ENCODE data around the gene HAPLN3.
A peak's percentile ranks its signal among the peaks of the same experiment; 100 is the strongest.

The HAPLN3 gene

GRCh38 chr15:88894348-88894818, 961 bp downstream of the HAPLN3 start:
- DNase-seq, result peak; percentile 18

GRCh38 chr15:88891540-88892254, 3.6 kb downstream of the HAPLN3 start:
- no peak for DNase-seq

- peak; percentile 48 for DNase-seq
These were observed 4.8 kb downstream of the HAPLN3 start for GRCh38 chr15:88890495-88890894.

GRCh38 chr15:88888719-88889118, 6.6 kb downstream of the HAPLN3 start:
- no peak for DNase-seq

- no peak for DNase-seq
These were observed 8.2 kb downstream of the HAPLN3 start for GRCh38 chr15:88887068-88887580.

- DNase-seq, result peak; percentile 53
These were observed 12.6 kb downstream of the HAPLN3 start for GRCh38 chr15:88882785-88883184.

- peak; percentile 24 for DNase-seq
These were observed 13.6 kb downstream of the HAPLN3 start for GRCh38 chr15:88881775-88882174.

- DNase-seq, result no peak
These were observed 14.2 kb downstream of the HAPLN3 start for GRCh38 chr15:88880944-88881740.

- DNase-seq, result peak; percentile 56
These were observed 16.6 kb downstream of the HAPLN3 start for GRCh38 chr15:88878720-88879184.

- DNase-seq, result no peak
These were observed 17.4 kb downstream of the HAPLN3 start for GRCh38 chr15:88877906-88878305.

GRCh38 chr15:88877415-88877814, 17.9 kb downstream of the HAPLN3 start:
- DNase-seq, result no peak

GRCh38 chr15:88876573-88876972, 18.8 kb downstream of the HAPLN3 start:
- DNase-seq, result no peak

GRCh38 chr15:88874684-88875083, 20.7 kb downstream of the HAPLN3 start:
- DNase-seq, result no peak

GRCh38 chr15:88874275-88874674, 21.1 kb downstream of the HAPLN3 start:
- no peak for DNase-seq

- DNase-seq, result no peak
These were observed 21.6 kb downstream of the HAPLN3 start for GRCh38 chr15:88873786-88874185.

GRCh38 chr15:88872706-88873105, 22.6 kb downstream of the HAPLN3 start:
- no peak for DNase-seq

- DNase-seq, result no peak
These were observed 23.2 kb downstream of the HAPLN3 start for GRCh38 chr15:88872106-88872505.

GRCh38 chr15:88871313-88871712, 24.0 kb downstream of the HAPLN3 start:
- DNase-seq, result no peak

GRCh38 chr15:88866295-88866881, 29.0 kb downstream of the HAPLN3 start:
- no peak for DNase-seq

- no peak for DNase-seq
These were observed 29.7 kb downstream of the HAPLN3 start for GRCh38 chr15:88865498-88866099.

- no peak for DNase-seq
These were observed 30.4 kb downstream of the HAPLN3 start for GRCh38 chr15:88864861-88865497.

GRCh38 chr15:88863412-88863811, 31.9 kb downstream of the HAPLN3 start:
- DNase-seq, result no peak
